A673 (cell line): ENCODE measurements around the gene OR1E1. TPM values are rescaled to one million over a fixed set of nuclear protein-coding genes. Genes with fewer than 3 reads are reported as not detected.
"Not testable (repeated sequence)": the region's sequence is repeated elsewhere in the genome, so short reads cannot be mapped to it uniquely, and the experiment has no call there.

Source experiments
- BruUV-seq: library from RNA; stranded (reverse); fragments of 400-500 nt; replicated peaks from 2 replicates; lab custom pipeline; 2021; lab: Mats Ljungman, UMichigan
- CTCF ChIA-PET: fragments of 300-600 bp; sonication (Branson Sonifier 250); formaldehyde crosslinking; loops from one replicate; lab custom pipeline; 2022; ENCODE audit warnings: antibody characterized with exemption; lab: Charles Lee
- POLR2A ChIA-PET: fragments of 300-600 bp; sonication (Branson Sonifier 250); formaldehyde crosslinking; loops from one replicate; lab custom pipeline; 2022; ENCODE audit warnings: antibody characterized with exemption; ENCODE audit not compliant: low non-redundant PET; lab: Charles Lee
- DNase-seq: peaks from one replicate; pipeline ENCODE4 v3.0.0-alpha.2; 2015; ENCODE audit warnings: low spot score
- H3K27ac ChIP-seq: fragments of 200-600 bp; sonication (generic); 2 replicates; pipeline ENCODE4 v1.5.1; 2016; ENCODE audit warnings: mixed run types, low read depth, mild to moderate bottlenecking, mixed read lengths, antibody characterized with exemption, low read length; ENCODE audit not compliant: poor library complexity, severe bottlenecking
- H3K27me3 ChIP-seq: fragments of 200-600 bp; sonication (generic); replicated peaks from 2 replicates; pipeline ENCODE4 v1.6.1; 2017; ENCODE audit warnings: mixed run types, low read depth, mild to moderate bottlenecking, mixed read lengths, antibody characterized with exemption, low read length; ENCODE audit not compliant: insufficient read depth, poor library complexity
- H3K36me3 ChIP-seq: fragments of 200-600 bp; sonication (generic); 2 replicates; pipeline ENCODE4 v1.6.1; 2016; ENCODE audit warnings: mixed run types, mild to moderate bottlenecking, mixed read lengths, antibody characterized with exemption, low read length; ENCODE audit not compliant: insufficient read depth, poor library complexity, severe bottlenecking
- H3K4me1 ChIP-seq: fragments of 200-600 bp; sonication (generic); 2 replicates; pipeline ENCODE4 v1.6.1; 2017; ENCODE audit warnings: mixed run types, mild to moderate bottlenecking, mixed read lengths, antibody characterized with exemption, low read length; ENCODE audit not compliant: insufficient read depth, poor library complexity, severe bottlenecking
- H3K4me3 ChIP-seq: fragments of 200-600 bp; sonication (generic); 2 replicates; pipeline ENCODE4 v1.5.1; 2016; ENCODE audit warnings: low read depth, mixed run types, mild to moderate bottlenecking, mixed read lengths, low read length; ENCODE audit not compliant: poor library complexity, severe bottlenecking
- H3K9me3 ChIP-seq: fragments of 200-600 bp; sonication (generic); 2 replicates; pipeline ENCODE4 v1.6.1; 2016; ENCODE audit warnings: mixed run types, low read depth, mild to moderate bottlenecking, mixed read lengths, antibody characterized with exemption, low read length; ENCODE audit not compliant: poor library complexity, severe bottlenecking
- CTCF ChIP-seq: fragments of 300-800, 200-600 bp; sonication (generic); conservative IDR thresholded peaks from 2 replicates; pipeline ENCODE4 v1.5.1; 2017; ENCODE audit warnings: low read depth, mild to moderate bottlenecking, antibody characterized with exemption, low read length, moderate library complexity, mixed read lengths
- EZH2 ChIP-seq: fragments of 200-600 bp; sonication (generic); IDR thresholded peaks from 2 replicates; pipeline ENCODE4 v1.6.1; 2017; ENCODE audit warnings: borderline replicate concordance, low read depth, mild to moderate bottlenecking, mixed read lengths, antibody characterized with exemption, low read length; ENCODE audit not compliant: poor library complexity, severe bottlenecking
- intact Hi-C: fragments of 100-400 bp; cut with micrococcal nuclease; formaldehyde crosslinking; loops from one replicate; pipeline ENCODE4 v1.10.0; 2022; ENCODE audit not compliant: unreplicated experiment
- total RNA-seq: library from RNA; stranded (reverse); gene quantifications from 2 replicates; pipeline ENCODE4 v1.2.3, GENCODE V29; 2021

Gene OR1E1
- total RNA-seq, 1 experiment from 2014 or later = not detected

- H3K27ac ChIP-seq = no peak within 1 kb of the TSS
- DNase-seq = no peak
- H3K36me3 ChIP-seq = no peaks in the 10 kb centered on the region
- H3K9me3 ChIP-seq = no peaks in the 10 kb centered on the region
- intact Hi-C loops = no loop called here
- ChIA-PET CTCF (no interaction called here), POLR2A (no interaction called here)
- no peaks in the 10 kb centered on the region for H3K4me1 ChIP-seq
- TF ChIP-seq EZH2 (no peak), CTCF (no peak)
- BruUV-seq = no TSS peak
- no peak within 1 kb of the TSS for H3K4me3 ChIP-seq
- H3K27me3 ChIP-seq = peaks cover 9% of the 10 kb centered on the region
Measured at GRCh38 chr17:3385869-3386816, 12.1 kb downstream of the OR1E1 start, which contains the start of gene OR3A2. Gene OR3A2 (minus strand): TSS chr17:3386308.

- peaks cover 12% of the 10 kb centered on the region for H3K27me3 ChIP-seq
- CTCF ChIA-PET = no interaction called here
- no peaks in the 10 kb centered on the region for H3K9me3 ChIP-seq
- POLR2A ChIA-PET = no interaction called here
- no peak overlapping the region for H3K4me3 ChIP-seq
- intact Hi-C loops = no loop called here
- BruUV-seq = no TSS peak
- no peak overlapping the region for H3K27ac ChIP-seq
- no peak for DNase-seq
- H3K4me1 ChIP-seq = no peaks in the 10 kb centered on the region
- no peaks in the 10 kb centered on the region for H3K36me3 ChIP-seq
- TF ChIP-seq CTCF (no peak), EZH2 (no peak)
Measured at GRCh38 chr17:3381957-3382356, 16.3 kb downstream of the OR1E1 start.

GRCh38 chr17:3378321-3378720 is 19.9 kb downstream of the OR1E1 start:
- intact Hi-C loops = no loop called here
- ChIA-PET POLR2A (no interaction called here), CTCF (no interaction called here)
- TF ChIP-seq EZH2 (no peak), CTCF (no peak)
- no peak overlapping the region for H3K4me3 ChIP-seq
- H3K9me3 ChIP-seq = no peaks in the 10 kb centered on the region
- BruUV-seq = no TSS peak
- no peak for DNase-seq
- no peaks in the 10 kb centered on the region for H3K36me3 ChIP-seq
- peaks cover 9% of the 10 kb centered on the region for H3K27me3 ChIP-seq
- H3K27ac ChIP-seq = no peak overlapping the region
- no peaks in the 10 kb centered on the region for H3K4me1 ChIP-seq

GRCh38 chr17:3371167-3371566 is 27.0 kb downstream of the OR1E1 start:
- DNase-seq, H3K27ac ChIP-seq, BruUV-seq, intact Hi-C loops, H3K9me3 ChIP-seq, POLR2A ChIA-PET, H3K4me3 ChIP-seq, H3K36me3 ChIP-seq, H3K27me3 ChIP-seq, H3K4me1 ChIP-seq, CTCF ChIA-PET: not testable (repeated sequence)
